Colonic mucosa (tissue), 4 donors: ENCODE measurements around the gene GABPB2. TPM values are rescaled to one million over a fixed set of nuclear protein-coding genes. Genes with fewer than 3 reads are reported as not detected.

Experiments used
- DNase-seq: peaks from one replicate; pipeline ENCODE4 v3.0.0-alpha.2; 2020
- H3K27ac ChIP-seq: fragments of 200-600 bp; one replicate; pipeline ENCODE4 v1.8.0; 2021
- H3K27me3 ChIP-seq: fragments of 200-600 bp; one replicate; pipeline ENCODE4 v1.8.0; 2021
- H3K36me3 ChIP-seq: fragments of 200-600 bp; one replicate; pipeline ENCODE4 v1.8.0; 2021
- H3K4me1 ChIP-seq: fragments of 200-600 bp; one replicate; pipeline ENCODE4 v1.8.0; 2021; ENCODE audit warnings: mild to moderate bottlenecking
- H3K4me3 ChIP-seq: fragments of 200-600 bp; one replicate; pipeline ENCODE4 v1.8.0; 2021
- H3K9ac ChIP-seq, 2 donors: one replicate each; pipeline ENCODE4 v1.7.0; 2013; ENCODE audit warnings: control low read depth in 2 of 2, low read depth in 2 of 2, low read length in 2 of 2
- H3K9me3 ChIP-seq: fragments of 200-600 bp; one replicate; pipeline ENCODE4 v1.8.0; 2021
- intact Hi-C: fragments of 100-400 bp; cut with DNase I; formaldehyde crosslinking; loops from one replicate; pipeline ENCODE4 v1.14.1; 2022
- total RNA-seq, 2 donors: library from RNA; stranded (reverse); fragmentation: NEBNext Ultra II Directional in 1 of 2; extraction: Animal tissue kit (Norgen Biotek cat#: 25700) in 1 of 2; gene quantifications; one replicate each; pipeline ENCODE4 v1.2.1, GENCODE V29; 2021
- TF ChIP-seq, protein P1 (sequence below): fragments of 200-600 bp; IDR thresholded peaks from one replicate; pipeline ENCODE4 v1.8.0; 2022; ENCODE audit warnings: antibody characterized with exemption, mild to moderate bottlenecking
- donor health status: healthy.
- donor health status: DM: no; HTN: no; CAD: no.
- donor health status: DM: no; HTN: no; CAD: no.

The GABPB2 gene
- total RNA-seq, 2 donors from 2014 or later, result 13.1 to 15.2 TPM

DNA sequence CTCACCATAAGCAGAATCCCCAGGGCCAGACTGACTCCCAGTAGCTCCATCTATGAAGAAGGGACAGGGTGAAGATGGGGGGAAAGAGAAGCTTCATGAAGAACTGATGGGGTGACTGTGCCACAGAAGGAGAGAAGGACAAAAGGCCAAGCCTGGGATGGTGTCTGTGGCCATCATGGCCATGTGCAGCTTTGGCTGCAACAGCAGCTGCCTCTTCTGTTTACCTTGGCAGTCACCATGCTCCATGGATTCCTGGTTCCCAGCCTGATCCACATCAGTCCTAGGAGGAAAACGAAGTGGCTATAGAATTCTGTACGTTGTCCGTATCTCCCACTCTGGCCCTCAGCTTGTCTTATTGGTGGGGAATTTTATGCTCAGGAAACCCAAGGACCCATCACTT lies 63.8 kb downstream of the GABPB2 start:
- TF ChIP-seq, protein P1, sequence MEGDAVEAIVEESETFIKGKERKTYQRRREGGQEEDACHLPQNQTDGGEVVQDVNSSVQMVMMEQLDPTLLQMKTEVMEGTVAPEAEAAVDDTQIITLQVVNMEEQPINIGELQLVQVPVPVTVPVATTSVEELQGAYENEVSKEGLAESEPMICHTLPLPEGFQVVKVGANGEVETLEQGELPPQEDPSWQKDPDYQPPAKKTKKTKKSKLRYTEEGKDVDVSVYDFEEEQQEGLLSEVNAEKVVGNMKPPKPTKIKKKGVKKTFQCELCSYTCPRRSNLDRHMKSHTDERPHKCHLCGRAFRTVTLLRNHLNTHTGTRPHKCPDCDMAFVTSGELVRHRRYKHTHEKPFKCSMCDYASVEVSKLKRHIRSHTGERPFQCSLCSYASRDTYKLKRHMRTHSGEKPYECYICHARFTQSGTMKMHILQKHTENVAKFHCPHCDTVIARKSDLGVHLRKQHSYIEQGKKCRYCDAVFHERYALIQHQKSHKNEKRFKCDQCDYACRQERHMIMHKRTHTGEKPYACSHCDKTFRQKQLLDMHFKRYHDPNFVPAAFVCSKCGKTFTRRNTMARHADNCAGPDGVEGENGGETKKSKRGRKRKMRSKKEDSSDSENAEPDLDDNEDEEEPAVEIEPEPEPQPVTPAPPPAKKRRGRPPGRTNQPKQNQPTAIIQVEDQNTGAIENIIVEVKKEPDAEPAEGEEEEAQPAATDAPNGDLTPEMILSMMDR, result no peak
- no peaks in the 10 kb centered on the region for H3K9me3 ChIP-seq
- no peak overlapping the region for H3K4me3 ChIP-seq
- H3K9ac ChIP-seq, result no peak overlapping the region
- no peak for DNase-seq
- peaks cover 8% of the 10 kb centered on the region for H3K27me3 ChIP-seq
- no peaks in the 10 kb centered on the region for H3K36me3 ChIP-seq
- intact Hi-C loops, result no loop called here
- no peak overlapping the region for H3K27ac ChIP-seq
- H3K4me1 ChIP-seq, result no peaks in the 10 kb centered on the region

DNA sequence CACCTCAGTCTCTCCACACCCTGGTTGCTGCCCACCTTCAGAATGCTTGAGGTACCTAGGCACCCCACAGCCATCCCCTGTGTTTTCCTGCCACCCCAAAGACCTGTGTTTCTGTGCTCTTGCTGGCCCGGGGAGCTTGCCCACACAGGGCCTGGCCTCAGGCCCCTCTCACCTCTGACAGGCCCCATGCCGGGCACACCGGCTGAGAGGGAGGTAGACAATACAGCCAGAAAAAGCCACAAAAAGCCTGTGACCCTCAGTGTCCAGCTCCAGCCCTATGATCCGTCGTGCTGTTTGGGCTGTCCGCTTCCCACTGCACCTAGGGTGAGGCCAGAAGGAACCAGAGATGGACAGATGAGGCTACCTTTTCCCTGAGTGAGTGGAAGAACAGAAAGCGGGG lies 64.4 kb downstream of the GABPB2 start:
- Histone ChIP-seq H3K27ac (no peak overlapping the region), H3K9me3 (no peaks in the 10 kb centered on the region), H3K9ac (no peak overlapping the region), H3K4me3 (no peak overlapping the region), H3K27me3 (peaks cover 8% of the 10 kb centered on the region), H3K4me1 (no peaks in the 10 kb centered on the region), H3K36me3 (no peaks in the 10 kb centered on the region)
- TF ChIP-seq, protein P1, result no peak
- intact Hi-C loops, result no loop called here
- no peak for DNase-seq

DNA sequence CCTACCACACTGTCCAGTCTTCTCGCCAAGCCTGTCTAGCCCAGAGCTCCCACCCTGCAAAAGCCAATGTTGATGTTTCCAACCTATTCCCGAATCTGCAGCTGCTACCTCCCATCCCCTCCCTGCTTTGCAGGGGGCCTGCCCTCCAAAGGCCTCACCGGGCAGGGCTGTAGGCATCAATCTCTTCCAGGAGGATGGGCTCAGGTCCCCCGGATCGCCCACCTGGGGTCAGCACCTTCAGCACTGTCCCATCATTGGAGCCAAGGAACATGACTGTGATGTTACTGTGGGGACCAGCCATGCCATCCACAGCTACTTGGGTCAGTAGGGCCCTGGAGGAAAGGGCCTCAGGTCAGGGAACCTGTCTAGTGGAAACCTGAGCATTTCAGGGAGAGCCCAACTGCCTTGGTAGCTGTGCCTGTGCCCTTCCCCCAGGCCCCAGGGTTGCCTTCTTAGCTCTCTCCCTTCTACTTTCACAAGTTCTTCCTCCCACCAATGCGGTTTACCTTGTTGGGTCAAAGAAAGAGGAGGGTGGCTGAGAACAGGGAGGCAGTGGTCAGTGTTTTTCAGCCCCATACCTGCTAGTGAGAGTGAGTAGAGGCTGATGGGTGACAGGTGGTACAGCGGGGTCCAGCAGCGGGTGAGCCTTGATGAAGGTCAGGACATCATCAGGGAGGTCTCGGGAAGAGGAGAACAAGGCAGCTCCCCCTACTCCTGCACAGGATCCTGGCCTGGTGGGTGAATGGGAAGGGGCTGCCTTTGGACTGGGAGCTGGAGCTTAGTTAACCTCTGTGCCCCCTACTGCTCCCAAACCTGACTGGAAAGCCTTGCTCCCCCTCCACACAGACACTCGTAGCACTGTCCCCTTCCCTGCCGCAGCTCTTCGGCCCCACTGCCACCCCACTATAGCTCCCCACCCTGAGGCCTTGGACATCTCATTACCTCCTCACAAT lies 65.1 kb downstream of the GABPB2 start:
- no peak overlapping the region for H3K9ac ChIP-seq
- no peak for DNase-seq
- intact Hi-C loops, result no loop called here
- peaks cover 8% of the 10 kb centered on the region for H3K27me3 ChIP-seq
- no peaks in the 10 kb centered on the region for H3K4me1 ChIP-seq
- no peaks in the 10 kb centered on the region for H3K9me3 ChIP-seq
- no peak overlapping the region for H3K4me3 ChIP-seq
- TF ChIP-seq, protein P1, result no peak
- no peaks in the 10 kb centered on the region for H3K36me3 ChIP-seq
- no peak overlapping the region for H3K27ac ChIP-seq

DNA sequence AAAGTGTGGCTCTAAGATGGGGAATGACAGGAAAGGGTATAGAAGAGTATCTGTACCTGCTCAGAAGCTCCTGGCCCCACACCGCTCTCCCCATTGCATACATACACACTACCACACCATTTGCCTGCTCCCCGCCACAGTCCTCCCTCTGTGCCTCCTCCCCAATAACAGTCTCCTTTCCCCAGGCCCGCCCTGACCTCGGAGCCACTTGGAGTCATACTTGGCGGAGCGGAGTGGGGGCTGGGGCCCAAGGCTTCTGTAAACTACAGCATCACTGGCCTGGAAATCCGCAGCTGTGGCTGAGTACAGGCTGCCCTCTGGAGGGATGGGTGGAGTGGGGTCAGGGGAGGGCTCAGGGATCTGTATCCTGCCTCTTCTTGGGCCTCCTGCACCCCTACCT lies 67.2 kb downstream of the GABPB2 start:
- intact Hi-C loops, result no loop called here
- H3K27ac ChIP-seq, result no peak overlapping the region
- no peaks in the 10 kb centered on the region for H3K36me3 ChIP-seq
- H3K4me1 ChIP-seq, result no peaks in the 10 kb centered on the region
- no peak overlapping the region for H3K4me3 ChIP-seq
- no peak for DNase-seq
- no peak overlapping the region for H3K9ac ChIP-seq
- peaks cover 2% of the 10 kb centered on the region for H3K27me3 ChIP-seq
- no peaks in the 10 kb centered on the region for H3K9me3 ChIP-seq
- TF ChIP-seq, protein P1, result no peak

DNA sequence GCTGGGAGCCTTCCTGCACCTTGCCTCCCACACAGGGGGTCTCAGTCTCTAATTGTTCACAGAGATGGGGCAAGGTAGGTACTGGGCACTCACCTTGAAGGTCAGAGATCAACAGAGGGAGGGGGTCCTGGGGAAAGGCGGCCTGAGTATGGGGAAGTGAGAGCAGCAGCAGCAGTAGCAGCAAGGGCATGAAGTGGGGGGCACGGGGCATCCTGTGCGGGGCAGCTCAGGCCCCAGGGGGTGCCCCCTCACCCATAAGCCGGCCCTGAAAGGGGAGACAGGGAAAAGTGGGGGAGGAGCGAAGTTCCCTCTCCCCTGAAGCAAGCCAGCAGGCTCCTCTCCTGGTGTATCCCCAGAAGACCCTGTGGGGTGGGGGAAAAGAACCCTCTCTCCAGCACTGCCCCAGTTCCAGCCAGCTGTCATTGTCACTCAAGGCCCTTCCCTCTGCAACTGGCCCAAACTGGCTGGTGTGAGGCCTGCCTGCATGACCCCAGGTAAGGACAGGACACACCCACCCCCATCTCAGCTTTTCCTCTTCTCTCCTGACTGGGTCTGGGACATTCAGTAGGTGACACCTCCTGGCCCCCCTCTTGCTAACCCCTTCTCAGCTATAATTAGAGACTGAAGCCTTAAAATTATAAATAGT lies 72.0 kb downstream of the GABPB2 start:
- DNase-seq, result no peak
- Histone ChIP-seq H3K9ac (no peak overlapping the region), H3K36me3 (no peaks in the 10 kb centered on the region), H3K27me3 (no peaks in the 10 kb centered on the region), H3K27ac (no peak overlapping the region), H3K4me1 (no peaks in the 10 kb centered on the region), H3K9me3 (no peaks in the 10 kb centered on the region), H3K4me3 (no peak overlapping the region)
- TF ChIP-seq, protein P1, result no peak
- intact Hi-C loops, result no loop called here
